Fibroblast of peridontal ligament (primary cell): ENCODE results near the gene DUSP7.
A peak's percentile ranks its signal among the peaks of the same experiment; 100 is the strongest.

Experiments
- DNase-seq: peaks from one replicate; pipeline ENCODE4 v3.0.0-alpha.2; 2010; ENCODE audit errors: extremely low read depth

DUSP7 gene

GRCh38 chr3:52067526-52067925 lies 11.2 kb upstream of the DUSP7 start:
- DNase-seq = no peak

- no peak for DNase-seq
These were observed 10.7 kb upstream of the DUSP7 start for GRCh38 chr3:52067046-52067445.

DNA sequence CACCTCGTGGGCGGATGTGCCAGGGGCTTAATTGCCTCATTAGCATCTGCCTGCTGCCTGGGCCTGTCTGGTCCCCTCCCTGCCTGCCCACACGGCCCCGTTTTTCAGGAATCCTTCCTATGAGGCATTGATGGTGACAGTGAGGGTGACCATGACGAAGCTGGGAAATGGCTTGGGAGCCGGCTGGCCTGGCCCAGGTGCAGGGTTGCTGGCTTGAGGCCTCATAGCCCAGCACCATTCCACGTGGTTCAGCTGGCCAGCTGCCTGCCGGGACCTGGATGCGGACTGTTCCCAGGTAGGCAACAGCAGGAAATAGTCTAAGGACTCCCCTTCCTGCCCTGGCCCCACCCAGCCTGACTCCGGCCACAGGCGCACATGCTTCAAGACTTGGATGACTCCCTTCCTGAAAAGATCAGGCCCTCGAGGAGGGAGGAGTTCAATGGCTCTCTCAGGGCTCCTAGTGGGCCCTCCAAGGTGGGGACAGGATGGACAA lies 8.9 kb upstream of the DUSP7 start:
- no peak for DNase-seq

- DNase-seq = no peak
These were observed 8.2 kb upstream of the DUSP7 start for GRCh38 chr3:52064561-52064960.

- no peak for DNase-seq
These were observed 6.8 kb upstream of the DUSP7 start for GRCh38 chr3:52063026-52063723.

GRCh38 chr3:52062505-52062904 lies 6.1 kb upstream of the DUSP7 start:
- peak; percentile 74 for DNase-seq

DNA sequence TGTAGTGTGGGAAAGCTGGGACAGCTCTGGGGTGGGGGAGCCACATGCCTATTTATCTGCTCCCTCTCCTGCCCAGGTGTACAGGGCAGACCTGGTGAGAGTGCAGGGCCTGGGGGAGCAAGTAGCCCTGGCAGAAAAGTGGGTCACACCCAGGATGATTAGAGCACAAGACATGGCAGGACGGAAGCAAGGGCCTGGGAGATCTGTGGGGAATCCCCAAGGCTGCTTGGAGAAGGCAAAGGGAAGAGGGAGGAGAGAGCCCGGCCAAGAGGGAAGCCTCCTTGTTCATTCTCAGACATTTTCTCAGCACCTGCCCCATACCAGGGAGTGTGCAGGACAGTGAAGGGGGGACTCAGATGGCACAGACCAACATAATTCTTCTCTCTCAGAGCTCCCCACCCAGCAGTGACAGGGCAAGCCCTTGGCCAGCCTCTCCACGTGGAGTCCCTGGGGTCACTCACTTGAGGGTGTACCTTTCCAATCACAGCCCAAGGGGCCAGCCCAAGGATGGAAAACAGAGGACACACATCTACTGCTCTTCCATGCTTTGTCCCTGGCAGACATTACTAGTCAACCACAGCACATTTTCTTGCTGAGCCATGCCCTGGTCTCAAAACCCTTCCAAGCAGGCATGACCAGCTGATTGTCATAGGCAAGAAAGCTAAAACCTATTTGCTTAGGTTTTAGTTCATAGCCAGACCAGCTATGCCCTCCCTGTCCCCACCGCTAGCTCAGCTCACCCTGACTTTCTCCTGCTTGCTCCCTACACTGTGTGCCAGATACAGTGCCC lies 4.9 kb upstream of the DUSP7 start:
- no peak for DNase-seq

GRCh38 chr3:52059781-52060180 lies 3.4 kb upstream of the DUSP7 start:
- DNase-seq = no peak

DNA sequence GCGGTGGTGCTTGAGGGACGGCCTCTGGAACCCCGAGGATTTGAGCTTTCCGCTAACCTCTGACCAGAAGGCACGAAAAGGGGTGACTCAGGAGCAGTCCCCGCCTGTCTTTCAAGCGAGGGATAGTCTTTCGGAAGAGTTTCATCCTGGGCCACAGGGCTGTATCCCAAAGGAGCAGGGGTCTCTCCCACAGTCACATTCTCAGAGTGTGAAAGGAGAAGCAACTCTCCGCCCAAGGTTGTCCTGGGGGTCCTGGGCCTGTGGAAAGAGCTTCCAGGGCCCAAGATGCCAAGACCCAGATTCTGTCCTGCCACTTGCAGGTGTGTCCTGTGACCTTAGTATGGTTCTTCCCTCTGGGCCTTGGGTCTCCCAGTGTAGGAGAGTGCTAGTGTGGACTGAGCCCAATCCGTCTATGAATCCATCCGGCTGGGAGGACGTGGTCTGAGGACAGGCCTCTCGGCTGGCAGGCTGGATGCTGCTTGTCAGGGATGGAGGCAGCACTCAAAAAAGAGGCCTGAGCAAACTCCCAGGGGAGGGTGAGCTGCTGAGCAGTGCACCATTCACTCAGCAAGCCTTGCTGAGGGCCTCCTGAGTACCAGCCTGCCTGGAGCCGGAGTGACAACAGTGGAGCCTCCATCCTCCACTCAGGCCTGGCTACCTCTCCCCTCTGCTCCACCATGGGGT lies 1.6 kb upstream of the DUSP7 start:
- DNase-seq = no peak

DNA sequence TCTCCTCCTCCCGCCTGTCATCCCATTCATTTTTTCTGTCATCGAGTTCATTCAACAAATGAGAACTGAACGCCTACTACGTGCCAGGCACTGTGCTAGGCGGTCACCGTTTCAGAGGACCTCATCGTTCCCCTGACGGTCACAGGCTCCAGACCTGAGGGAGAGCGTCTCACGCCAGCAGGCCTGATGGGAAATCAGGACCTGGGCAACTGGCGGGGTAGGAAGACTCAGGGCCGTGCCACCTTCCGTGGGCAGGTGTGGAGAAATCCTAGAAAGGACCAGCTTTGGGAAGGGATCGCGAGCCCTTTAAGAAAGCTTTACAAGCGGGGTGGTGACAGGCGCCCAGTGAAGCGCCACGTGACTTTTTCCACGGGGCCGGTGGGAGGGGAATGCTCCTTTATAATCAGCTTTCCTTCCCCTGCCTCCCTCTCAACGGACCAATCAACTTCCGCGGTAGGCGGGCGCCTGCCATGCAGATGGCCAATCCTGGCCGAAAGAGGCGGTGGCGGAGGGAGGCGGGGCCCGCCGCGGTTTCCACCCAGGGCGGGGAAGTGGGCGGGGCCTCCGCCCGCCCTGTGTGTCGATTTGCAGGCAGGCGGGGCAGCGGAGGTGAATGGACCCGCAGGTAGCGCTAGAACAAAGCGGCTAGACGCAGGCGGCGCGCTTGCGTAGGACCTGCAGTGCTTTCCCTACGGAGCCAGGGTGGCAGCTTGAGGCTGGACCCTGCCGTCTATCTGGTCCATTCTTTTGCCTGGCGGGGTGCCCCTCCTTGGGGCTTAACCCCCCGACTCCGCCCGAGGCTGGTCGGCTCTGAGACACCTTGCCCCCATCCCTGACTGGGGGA lies 819 bp upstream of the DUSP7 start:
- peak; percentile 97 for DNase-seq

GRCh38 chr3:52055537-52056351 lies 627 bp downstream of the DUSP7 start:
- DNase-seq = peak; percentile 34

- DNase-seq = peak; percentile 30
These were observed 1.5 kb downstream of the DUSP7 start for GRCh38 chr3:52054661-52055511.

DNA sequence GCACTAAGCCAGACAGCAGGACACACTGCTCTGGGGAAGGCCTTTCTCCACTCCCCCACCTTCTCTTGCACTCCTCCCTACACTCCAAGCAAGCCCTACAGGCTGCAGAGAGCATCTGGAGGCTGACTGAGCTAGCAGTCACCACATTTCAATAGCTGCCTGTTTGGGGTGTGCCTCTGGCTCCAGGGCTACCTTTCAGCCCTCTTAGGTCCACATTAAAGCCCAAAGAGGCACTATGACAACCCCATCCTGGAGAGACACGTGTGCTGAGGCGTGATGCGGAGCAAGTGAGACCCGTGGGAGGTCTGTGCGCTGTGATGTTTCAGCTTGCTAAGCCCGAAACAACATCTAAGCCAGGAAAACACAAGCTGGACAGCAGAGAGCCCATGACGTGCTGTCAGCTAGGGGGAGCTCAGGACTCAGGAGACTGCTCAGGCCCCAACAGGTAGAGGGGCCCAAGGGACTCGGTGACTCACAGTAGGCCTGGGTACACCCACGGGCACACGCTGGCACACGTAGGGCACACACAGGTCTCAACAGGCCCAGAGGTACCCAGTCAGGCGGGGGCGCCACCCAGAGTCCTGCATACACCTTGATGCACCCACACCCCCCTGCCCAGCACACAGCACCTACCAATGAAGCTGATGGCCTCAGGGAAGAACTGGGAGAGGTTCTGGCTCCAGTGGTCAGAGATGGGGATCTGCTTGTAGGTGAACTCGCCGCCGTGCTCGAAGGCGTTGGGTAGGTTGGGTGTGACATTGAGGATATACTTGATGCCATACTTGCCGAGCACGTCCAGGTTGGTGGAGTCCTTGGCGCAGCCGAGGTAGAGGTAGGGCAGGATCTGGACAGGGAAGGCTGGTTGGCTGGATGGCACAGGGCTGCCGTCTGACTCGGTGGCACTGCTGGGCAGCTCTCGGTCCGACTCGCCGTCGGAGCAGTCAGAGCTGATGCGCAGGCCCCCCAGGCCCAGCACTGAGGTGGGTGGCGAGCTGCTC lies 2.8 kb downstream of the DUSP7 start:
- peak; percentile 21 for DNase-seq

GRCh38 chr3:52052831-52053306 lies 3.5 kb downstream of the DUSP7 start:
- peak; percentile 65 for DNase-seq

- no peak for DNase-seq
These were observed 4.9 kb downstream of the DUSP7 start for GRCh38 chr3:52051444-52051843.

- DNase-seq = no peak
These were observed 5.8 kb downstream of the DUSP7 start for GRCh38 chr3:52050571-52050970.

DNA sequence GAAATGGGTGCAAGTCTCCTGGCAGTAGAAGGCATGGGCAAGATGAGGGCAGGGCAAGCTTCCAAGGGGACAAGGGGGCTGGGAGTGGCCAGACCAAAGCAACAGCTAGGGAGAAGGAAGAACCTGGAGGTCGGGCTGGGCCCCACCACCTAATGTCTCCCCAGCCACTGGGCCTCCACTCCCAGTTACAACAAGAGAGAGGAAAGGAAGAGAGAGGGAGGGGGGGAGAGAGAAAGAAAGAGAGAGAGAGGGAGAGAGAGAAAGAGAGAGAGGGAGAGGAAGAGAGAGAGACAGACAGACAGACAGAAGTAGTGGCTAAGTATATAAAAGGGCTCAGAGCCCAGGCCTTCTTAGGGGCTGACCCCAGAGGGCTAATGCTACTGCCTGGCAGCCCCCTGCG lies 6.9 kb downstream of the DUSP7 start:
- no peak for DNase-seq

GRCh38 chr3:52047295-52047960 lies 8.9 kb downstream of the DUSP7 start:
- DNase-seq = no peak
